ENCODE measurements around the gene SLC8A3. TPM values are rescaled to one million over a fixed set of nuclear protein-coding genes. Genes with fewer than 3 reads are reported as not detected.

SLC8A3 gene
- total RNA-seq, 1 donor from 2014 or later: 0.05 TPM

DNA sequence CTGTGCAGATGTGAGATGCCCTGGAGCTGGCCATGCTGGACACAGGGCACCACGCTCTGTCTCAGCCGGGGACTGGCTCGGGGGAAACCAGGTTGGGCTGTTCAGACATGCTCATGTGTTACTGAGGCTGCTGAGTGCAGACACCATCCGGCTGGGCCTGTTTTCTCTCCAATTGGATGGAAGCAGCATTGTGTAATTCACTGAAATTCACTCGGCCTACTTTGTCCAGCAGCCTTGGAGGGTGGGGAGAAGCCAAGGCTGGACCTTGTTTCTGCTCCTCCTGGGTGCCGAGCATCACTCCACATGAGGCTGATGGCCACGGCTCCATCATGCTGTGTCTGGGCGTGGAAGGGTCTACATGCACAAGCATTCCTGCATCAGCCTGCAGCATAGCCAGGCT lies 178.8 kb downstream of the SLC8A3 start:
- Histone ChIP-seq H3K27ac (replicated peaks) (no peak overlapping the region), H3K9me3 (replicated peaks) (no peaks in the 10 kb centered on the region), H3K4me1 (no peaks in the 10 kb centered on the region), H3K27me3 (ENCODE audit: low read depth) (peaks cover 58% of the 10 kb centered on the region), H3K4me3 (no peak overlapping the region), H3K36me3 (no peaks in the 10 kb centered on the region)
- TF ChIP-seq, protein P1, sequence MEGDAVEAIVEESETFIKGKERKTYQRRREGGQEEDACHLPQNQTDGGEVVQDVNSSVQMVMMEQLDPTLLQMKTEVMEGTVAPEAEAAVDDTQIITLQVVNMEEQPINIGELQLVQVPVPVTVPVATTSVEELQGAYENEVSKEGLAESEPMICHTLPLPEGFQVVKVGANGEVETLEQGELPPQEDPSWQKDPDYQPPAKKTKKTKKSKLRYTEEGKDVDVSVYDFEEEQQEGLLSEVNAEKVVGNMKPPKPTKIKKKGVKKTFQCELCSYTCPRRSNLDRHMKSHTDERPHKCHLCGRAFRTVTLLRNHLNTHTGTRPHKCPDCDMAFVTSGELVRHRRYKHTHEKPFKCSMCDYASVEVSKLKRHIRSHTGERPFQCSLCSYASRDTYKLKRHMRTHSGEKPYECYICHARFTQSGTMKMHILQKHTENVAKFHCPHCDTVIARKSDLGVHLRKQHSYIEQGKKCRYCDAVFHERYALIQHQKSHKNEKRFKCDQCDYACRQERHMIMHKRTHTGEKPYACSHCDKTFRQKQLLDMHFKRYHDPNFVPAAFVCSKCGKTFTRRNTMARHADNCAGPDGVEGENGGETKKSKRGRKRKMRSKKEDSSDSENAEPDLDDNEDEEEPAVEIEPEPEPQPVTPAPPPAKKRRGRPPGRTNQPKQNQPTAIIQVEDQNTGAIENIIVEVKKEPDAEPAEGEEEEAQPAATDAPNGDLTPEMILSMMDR (IDR thresholded peaks at IDR 0.05; ENCODE audit: borderline replicate concordance): no peak
- DNase-seq: no peak
- intact Hi-C loops (cut with micrococcal nuclease): no loop called here

DNA sequence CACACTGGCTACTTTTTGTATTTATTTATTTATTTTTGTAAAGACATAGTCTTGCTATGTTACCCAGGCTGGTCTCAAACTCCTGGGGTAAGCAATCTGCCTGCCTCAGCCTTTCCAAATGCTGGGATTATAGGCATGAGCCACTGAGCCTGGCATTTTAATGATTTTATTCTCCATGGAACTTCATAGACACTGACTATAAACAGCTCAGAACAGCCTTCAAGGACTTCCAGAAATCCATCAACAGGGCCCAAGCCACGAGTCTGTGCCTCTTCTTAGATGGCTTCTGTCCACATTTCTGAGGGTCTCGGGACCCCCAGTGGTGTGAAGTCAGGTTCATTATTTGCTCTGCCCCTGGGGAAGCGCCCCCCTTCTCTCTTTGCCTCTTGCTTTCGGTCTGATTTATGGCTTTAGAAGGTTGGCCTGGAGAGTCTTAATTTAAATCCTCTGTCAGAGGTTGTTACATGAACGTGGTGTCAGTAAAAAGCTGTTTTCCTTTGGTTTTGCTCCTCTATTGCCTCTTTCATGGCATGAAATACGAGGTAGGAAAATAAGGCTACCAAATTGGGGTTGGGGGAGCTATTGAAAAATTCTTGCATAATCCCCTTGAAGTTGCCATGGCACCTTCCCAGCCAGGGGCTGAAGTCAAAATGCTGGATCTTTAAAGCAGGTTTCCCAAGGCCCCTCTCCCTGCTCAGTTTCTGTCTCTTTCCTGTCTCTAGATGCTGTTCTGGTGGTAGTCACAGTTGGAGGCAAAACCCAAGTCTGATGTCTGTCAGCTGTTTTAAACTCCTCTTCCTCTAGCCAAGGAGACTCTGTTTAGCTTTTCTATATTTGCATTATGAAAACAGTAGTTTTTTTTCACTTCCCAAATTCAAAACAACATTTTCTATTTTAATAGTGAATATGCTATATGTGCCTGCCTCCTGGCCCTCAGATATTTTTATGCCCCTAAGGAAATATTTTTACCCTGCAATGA lies 180.2 kb downstream of the SLC8A3 start:
- H3K4me3 ChIP-seq: no peak overlapping the region
- TF ChIP-seq, protein P1 (IDR thresholded peaks at IDR 0.05; ENCODE audit: borderline replicate concordance): no peak

GRCh38 chr14:70006699-70007098 lies 182.1 kb downstream of the SLC8A3 start:
- H3K36me3 ChIP-seq: no peaks in the 10 kb centered on the region
- TF ChIP-seq, protein P1 (IDR thresholded peaks at IDR 0.05; ENCODE audit: borderline replicate concordance): no peak
- no peak overlapping the region for H3K27ac ChIP-seq (replicated peaks)
- no peak for DNase-seq
- H3K4me3 ChIP-seq: no peak overlapping the region
- H3K27me3 ChIP-seq (ENCODE audit: low read depth): peaks cover 51% of the 10 kb centered on the region
- no peaks in the 10 kb centered on the region for H3K9me3 ChIP-seq (replicated peaks)
- H3K4me1 ChIP-seq: no peaks in the 10 kb centered on the region
- intact Hi-C loops (cut with micrococcal nuclease): no loop called here

More for the DNA sequence above, 180.2 kb downstream of the SLC8A3 start:
- intact Hi-C loops (cut with micrococcal nuclease): no loop called here
- no peaks in the 10 kb centered on the region for H3K9me3 ChIP-seq (replicated peaks)
- H3K27me3 ChIP-seq (ENCODE audit: low read depth): peaks cover 53% of the 10 kb centered on the region
- DNase-seq: no peak
- H3K27ac ChIP-seq (replicated peaks): no peak overlapping the region
- no peaks in the 10 kb centered on the region for H3K36me3 ChIP-seq
- H3K4me1 ChIP-seq: no peaks in the 10 kb centered on the region

- DNase-seq: no peak
- Histone ChIP-seq H3K36me3 (no peaks in the 10 kb centered on the region), H3K4me1 (no peaks in the 10 kb centered on the region), H3K4me3 (no peak overlapping the region), H3K27me3 (ENCODE audit: low read depth) (peaks cover 54% of the 10 kb centered on the region), H3K9me3 (replicated peaks) (no peaks in the 10 kb centered on the region), H3K27ac (replicated peaks) (no peak overlapping the region)
- TF ChIP-seq, protein P1 (IDR thresholded peaks at IDR 0.05; ENCODE audit: borderline replicate concordance): no peak
- intact Hi-C loops (cut with micrococcal nuclease): no loop called here
These were observed 183.4 kb downstream of the SLC8A3 start for GRCh38 chr14:70005281-70005805.

DNA sequence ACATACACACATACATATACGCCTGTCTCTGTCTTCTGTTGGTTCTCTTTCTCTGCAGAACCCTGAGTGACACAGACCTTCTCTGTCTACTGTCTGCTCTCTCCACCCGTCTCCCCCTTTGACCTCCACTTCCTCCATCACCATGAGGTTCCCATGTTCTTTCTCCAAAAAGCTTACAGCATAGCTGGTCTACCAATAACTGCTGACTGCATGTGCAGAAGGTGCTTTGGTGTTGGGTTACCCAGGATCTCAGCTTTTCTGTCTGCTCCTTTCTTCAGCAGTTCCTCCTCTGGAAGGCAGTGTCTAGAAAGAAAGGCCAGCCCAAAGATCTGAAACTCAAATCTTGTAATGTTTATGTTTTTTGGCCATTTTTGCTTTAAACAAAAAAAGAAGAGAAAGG lies 184.0 kb downstream of the SLC8A3 start:
- peaks cover 58% of the 10 kb centered on the region for H3K27me3 ChIP-seq (ENCODE audit: low read depth)
- intact Hi-C loops (cut with micrococcal nuclease): no loop called here
- no peak overlapping the region for H3K4me3 ChIP-seq
- H3K4me1 ChIP-seq: no peaks in the 10 kb centered on the region
- DNase-seq: no peak
- no peaks in the 10 kb centered on the region for H3K9me3 ChIP-seq (replicated peaks)
- H3K36me3 ChIP-seq: no peaks in the 10 kb centered on the region
- H3K27ac ChIP-seq (replicated peaks): no peak overlapping the region
- TF ChIP-seq, protein P1 (IDR thresholded peaks at IDR 0.05; ENCODE audit: borderline replicate concordance): no peak
